Pancreas (tissue), 10 donors: ENCODE data around the gene CTR9. TPM values are rescaled to one million over a fixed set of nuclear protein-coding genes. Genes with fewer than 3 reads are reported as not detected.

Experiments used
- ATAC-seq, 4 donors: fragments of 200-7000 bp; cut with Tn5 transposase; one replicate each; pipeline versions ENCODE4 v1.8.0 to v1.9.1; 2020; ENCODE audit warnings: mild to moderate bottlenecking in 4 of 4, moderate library complexity in 4 of 4
- DNase-seq, 6 donors: peaks; one replicate each; pipeline ENCODE4 v3.0.0-alpha.2; 2020
- FAIRE-seq: peaks from 2 replicates; lab custom pipeline; 2012; peaks lifted over from hg19 to GRCh38; lab: Jason Lieb, UNC
- H3K27ac ChIP-seq, 4 donors: fragments of 200-600 bp; sonication (generic); 1 replicate in 3 of 4; 2 replicates in 1 of 4; pipeline versions ENCODE4 v1.5.0 to v1.8.0; 2020
- H3K27me3 ChIP-seq, 4 donors: fragments of 200-600 bp; one replicate each; pipeline ENCODE4 v1.8.0; 2021
- H3K36me3 ChIP-seq, 3 donors: fragments of 200-600 bp; sonication (generic) in 1 of 3; one replicate each; pipeline versions ENCODE4 v1.5.0 to v1.8.0; 2020 to 2021
- H3K4me1 ChIP-seq, 3 donors: fragments of 200-600 bp; one replicate each; pipeline ENCODE4 v1.8.0; 2021
- H3K4me3 ChIP-seq, 4 donors: fragments of 200-600 bp; sonication (generic) in 2 of 4; one replicate each; pipeline versions ENCODE4 v1.5.0 to v1.8.0; 2020 to 2021
- H3K9me3 ChIP-seq, 4 donors: fragments of 200-600 bp; one replicate each; pipeline ENCODE4 v1.8.0; 2021
- CTCF ChIP-seq, 4 donors: fragments of 200-600 bp; sonication (generic) in 3 of 4; IDR thresholded peaks; one replicate each; pipeline versions ENCODE4 v1.5.0 to v1.8.0; 2021; ENCODE audit warnings: antibody characterized with exemption in 4 of 4
- WGBS, 2 donors: extraction: QIAGEN DNeasy Blood & Tissue Kit; methylation state at CpG; one replicate each; pipeline ENCODE4 v1.1.7; 2013; 5-methylcytosine and 5-hydroxymethylcytosine counted together
- intact Hi-C, 3 donors: fragments of 100-400 bp; cut with DNase I; formaldehyde crosslinking; loops; one replicate each; pipeline versions ENCODE4 v1.11.1 to v1.14.2; 2022
- polyA plus RNA-seq, 2 donors: library from polyadenylated mRNA; stranded (reverse); fragments of 200-250 nt; gene quantifications; one replicate each; pipeline ENCODE4 v1.2.3, GENCODE V29; 2013
- total RNA-seq, 6 donors: library from RNA; stranded (reverse); fragmentation: NEBNext Ultra II Directional in 4 of 6; extraction: Animal tissue kit (Norgen Biotek cat#: 25700) in 4 of 6; gene quantifications; one replicate each; pipeline versions ENCODE4 v1.2.1 to v1.2.4, GENCODE V29; 2021 to 2023
- donor health status: healthy with polysubstance abuse.
- donor health status: DM: no; HTN: no; CAD: no; lungs with moderate emphysema.
- donor health status: DM: no; HTN: no; CAD: no.
- donor health status: control.
- donor health status: control.
- donor health status: Bipolar disorder and iron deficiency.
- donor health status: DM: yes; HTN: yes; CAD: no.
- donor health status: DM: no; HTN: no; CAD: no.
- donor health status: DM: no; HTN: no; CAD: no.
- donor health status: DM: yes; HTN: yes; CAD: no.

CTR9 gene
- total and polyA plus RNA-seq, 8 donors = 6.8 to 15.8 (median 11.8) TPM

- H3K36me3 ChIP-seq = peaks cover 7 to 43% (median 33%) of the 10 kb centered on the region in 3 donors
- H3K4me3 ChIP-seq = peak overlapping the region; percentile 87 to 100 (median 94)
- DNase-seq (peak in 5 of 6 donors; percentile 43 to 78 (median 56)), FAIRE-seq (no peak), ATAC-seq (peak; percentile 8 to 26 (median 17))
- H3K4me1 ChIP-seq = peaks cover 22 to 42% (median 25%) of the 10 kb centered on the region in 3 donors
- H3K27ac ChIP-seq = peak overlapping the region; percentile 89 to 100 (median 96)
- no peaks in the 10 kb centered on the region for H3K27me3 ChIP-seq
- no peak for TF ChIP-seq CTCF (IDR thresholded peaks at IDR 0.05)
- intact Hi-C loops = no loop called here
- 1% methylated on average over 39 of the region's 39 CpGs for WGBS, 2 donors
- no peaks in the 10 kb centered on the region for H3K9me3 ChIP-seq
Observed at GRCh38 chr11:10807493-10808234, 56.6 kb downstream of the CTR9 start.

- H3K4me1 ChIP-seq = peaks cover 22 to 42% (median 25%) of the 10 kb centered on the region in 3 donors
- WGBS, 2 donors = 0 to 1% methylated on average over 36 of the region's 36 CpGs
- peaks cover 7 to 38% (median 28%) of the 10 kb centered on the region in 3 donors for H3K36me3 ChIP-seq
- peak in 3 of 6 donors; percentile 73 to 83 (median 75) for DNase-seq
- peak overlapping the region; percentile 87 to 100 (median 94) for H3K4me3 ChIP-seq
- intact Hi-C loops = no loop called here
- FAIRE-seq = no peak
- peak; percentile 16 to 25 (median 16) for ATAC-seq
- TF ChIP-seq CTCF (IDR thresholded peaks at IDR 0.05) = no peak
- peak overlapping the region; percentile 89 to 100 (median 96) for H3K27ac ChIP-seq
- no peaks in the 10 kb centered on the region for H3K27me3 ChIP-seq
- no peaks in the 10 kb centered on the region for H3K9me3 ChIP-seq
Observed at GRCh38 chr11:10808235-10808552, 57.1 kb downstream of the CTR9 start.

- peaks cover 22 to 40% (median 25%) of the 10 kb centered on the region in 3 donors for H3K4me1 ChIP-seq
- ATAC-seq (peak; percentile 91 to 98 (median 93)), DNase-seq (peak; percentile 98 to 99 (median 98)), FAIRE-seq (peak; percentile 92)
- intact Hi-C loops = no loop called here
- TF ChIP-seq CTCF (IDR thresholded peaks at IDR 0.05) = no peak
- peak within 1 kb of the TSS; percentile 89 to 100 (median 96) for H3K27ac ChIP-seq
- peaks cover 7 to 32% (median 23%) of the 10 kb centered on the region in 3 donors for H3K36me3 ChIP-seq
- peak within 1 kb of the TSS; percentile 87 to 100 (median 94) for H3K4me3 ChIP-seq
- no peaks in the 10 kb centered on the region for H3K9me3 ChIP-seq
- H3K27me3 ChIP-seq = no peaks in the 10 kb centered on the region
- 0 to 1% methylated on average over 61 to 65 of the region's 65 CpGs for WGBS, 2 donors
Observed at GRCh38 chr11:10808553-10809372, 57.7 kb downstream of the CTR9 start, which contains the start of gene EIF4G2. Gene EIF4G2 (minus strand): TSS chr11:10808926.

- Histone ChIP-seq H3K4me3 (peak overlapping the region; percentile 42 to 100 (median 72)), H3K27ac (peak overlapping the region; percentile 89 to 100 (median 96)), H3K9me3 (no peaks in the 10 kb centered on the region), H3K4me1 (peaks cover 22 to 32% (median 25%) of the 10 kb centered on the region in 3 donors), H3K36me3 (peaks cover 7 to 24% (median 18%) of the 10 kb centered on the region in 3 donors), H3K27me3 (no peaks in the 10 kb centered on the region)
- intact Hi-C loops = no loop called here
- 1% methylated on average over 29 of the region's 29 CpGs for WGBS, 2 donors
- DNase-seq (peak in 3 of 6 donors; percentile 63 to 80 (median 72)), ATAC-seq (peak; percentile 18 to 40 (median 32)), FAIRE-seq (no peak)
- TF ChIP-seq CTCF (IDR thresholded peaks at IDR 0.05) = no peak
Observed at GRCh38 chr11:10809373-10810160, 58.5 kb downstream of the CTR9 start.
